ENCODE data around the gene MCRS1. TPM values are rescaled to one million over a fixed set of nuclear protein-coding genes. Genes with fewer than 3 reads are reported as not detected.

The MCRS1 gene
- total and polyA plus RNA-seq, 2 donors (not counting 3 experiments of a cell fraction or from before 2014, with no cell fraction given), result 71.1 to 99.3 TPM

DNA sequence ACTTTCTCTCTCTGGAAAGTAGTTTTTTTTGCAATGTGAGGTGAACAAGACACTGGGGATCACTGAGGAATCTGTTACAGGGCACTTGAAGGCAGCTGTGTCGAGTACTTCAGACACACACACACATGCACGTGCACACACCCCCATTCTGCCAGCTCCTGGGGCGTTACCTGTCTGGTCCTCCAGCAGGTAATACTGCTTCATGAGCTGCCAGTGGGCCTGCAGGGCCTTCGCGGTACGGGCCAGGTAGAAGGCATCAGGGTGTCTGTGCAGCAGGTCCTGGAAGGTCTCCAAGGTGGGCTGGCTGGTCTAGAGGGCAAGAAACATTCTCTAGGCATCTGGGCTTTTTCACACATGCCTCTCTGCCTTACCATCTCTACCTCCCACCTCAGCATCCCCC lies 5.1 kb downstream of the MCRS1 start:
- dilution Hi-C loops (cut with MboI; ENCODE audit: extremely low pct_ligation_motif_present, low sequenced_read_pairs) (no loop called here), intact Hi-C loops (cut with micrococcal nuclease) (no loop called here)
- TF ChIP-seq, protein P1, sequence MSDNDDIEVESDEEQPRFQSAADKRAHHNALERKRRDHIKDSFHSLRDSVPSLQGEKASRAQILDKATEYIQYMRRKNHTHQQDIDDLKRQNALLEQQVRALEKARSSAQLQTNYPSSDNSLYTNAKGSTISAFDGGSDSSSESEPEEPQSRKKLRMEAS (IDR thresholded peaks at IDR 0.05; ENCODE audit: insufficient read depth, insufficient read length), result no peak
- TF ChIP-seq FOS (IDR thresholded peaks at IDR 0.05; ENCODE audit: borderline replicate concordance, insufficient read depth, low read length) (no peak), GATA2 (IDR thresholded peaks at IDR 0.05; ENCODE audit: insufficient read depth, insufficient read length, low read depth, low read length) (no peak), POLR2AphosphoS5 (IDR thresholded peaks at IDR 0.05; ENCODE audit: insufficient read depth, low read depth, low read length) (no peak), EZH2 (IDR thresholded peaks at IDR 0.05; ENCODE audit: borderline replicate concordance, low read depth, low read length, severe bottlenecking) (no peak), MYC (IDR thresholded peaks at IDR 0.05; ENCODE audit: low read depth, low read length) (no peak), JUN (IDR thresholded peaks at IDR 0.05; ENCODE audit: borderline replicate concordance, insufficient read depth, insufficient read length, low read depth) (no peak), POLR2A (IDR thresholded peaks at IDR 0.05; ENCODE audit: low read depth, low read length) (no peak)
- TF ChIP-seq, protein P2, sequence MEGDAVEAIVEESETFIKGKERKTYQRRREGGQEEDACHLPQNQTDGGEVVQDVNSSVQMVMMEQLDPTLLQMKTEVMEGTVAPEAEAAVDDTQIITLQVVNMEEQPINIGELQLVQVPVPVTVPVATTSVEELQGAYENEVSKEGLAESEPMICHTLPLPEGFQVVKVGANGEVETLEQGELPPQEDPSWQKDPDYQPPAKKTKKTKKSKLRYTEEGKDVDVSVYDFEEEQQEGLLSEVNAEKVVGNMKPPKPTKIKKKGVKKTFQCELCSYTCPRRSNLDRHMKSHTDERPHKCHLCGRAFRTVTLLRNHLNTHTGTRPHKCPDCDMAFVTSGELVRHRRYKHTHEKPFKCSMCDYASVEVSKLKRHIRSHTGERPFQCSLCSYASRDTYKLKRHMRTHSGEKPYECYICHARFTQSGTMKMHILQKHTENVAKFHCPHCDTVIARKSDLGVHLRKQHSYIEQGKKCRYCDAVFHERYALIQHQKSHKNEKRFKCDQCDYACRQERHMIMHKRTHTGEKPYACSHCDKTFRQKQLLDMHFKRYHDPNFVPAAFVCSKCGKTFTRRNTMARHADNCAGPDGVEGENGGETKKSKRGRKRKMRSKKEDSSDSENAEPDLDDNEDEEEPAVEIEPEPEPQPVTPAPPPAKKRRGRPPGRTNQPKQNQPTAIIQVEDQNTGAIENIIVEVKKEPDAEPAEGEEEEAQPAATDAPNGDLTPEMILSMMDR (IDR thresholded peaks at IDR 0.05; ENCODE audit: extremely low read depth in 1 of 2, insufficient read depth in 1 of 2, low read depth in 1 of 2, low read length in 2 of 2), result no peak
- FAIRE-seq (no peak), DNase-seq (ENCODE audit: low read depth, low spot score) (no peak)
- POLR2A ChIA-PET, result no interaction called here
- H3K27ac ChIP-seq (ENCODE audit: insufficient read depth, low read depth, low read length), result no peak overlapping the region
- CTCF ChIA-PET, result interaction anchor here (1.4 to 1.8 kb wide), 4 partner anchors 10 to 215 kb away, joined by 3 to 8 read pairs (median 8); no protein-coding TSS in a partner anchor
- H3K79me2 ChIP-seq (ENCODE audit: control insufficient read depth, insufficient read depth, low read length), result peaks cover 16% of the 10 kb centered on the region
- H3K9ac ChIP-seq (replicated peaks; ENCODE audit: extremely low read depth, insufficient read depth, low read length), result no peak overlapping the region
- no peaks in the 10 kb centered on the region for H3K27me3 ChIP-seq (ENCODE audit: control insufficient read depth in 2 of 2, insufficient read depth in 2 of 2, low read length in 2 of 2)
- no peaks in the 10 kb centered on the region for H3K9me3 ChIP-seq (replicated peaks; ENCODE audit: control insufficient read depth, insufficient read depth, low read length)
- H3K4me1 ChIP-seq (ENCODE audit: control insufficient read depth, extremely low read depth, insufficient read depth, low read length), result peaks cover 8% of the 10 kb centered on the region
- peaks cover 13 to 56% of the 10 kb centered on the region in 2 experiments for H3K36me3 ChIP-seq (ENCODE audit: control insufficient read depth in 2 of 2, extremely low read depth in 1 of 2, insufficient read depth in 2 of 2, low read length in 2 of 2)
- no peaks in the 10 kb centered on the region for H4K20me1 ChIP-seq (replicated peaks; ENCODE audit: control insufficient read depth, extremely low read depth, insufficient read depth, low read length)
- H3K4me2 ChIP-seq (ENCODE audit: insufficient read depth, low read length), result no peak overlapping the region
- H3K4me3 ChIP-seq (replicated peaks in 1 of 3; ENCODE audit: insufficient read depth in 1 of 3, low read depth in 1 of 3, low read length in 3 of 3), result no peak overlapping the region
- no peaks in the 10 kb centered on the region for H3K9me1 ChIP-seq (replicated peaks; ENCODE audit: control insufficient read depth, extremely low read depth, insufficient read depth, low read length)
- no peak overlapping the region for H2AFZ ChIP-seq (ENCODE audit: low read depth, low read length)
- BruUV-seq (replicated peaks), result no TSS peak
